HG02840 (cell line): ENCODE data around the gene TIMM23.
A peak's percentile ranks its signal among the peaks of the same experiment; 100 is the strongest.
"Not testable (repeated sequence)": the region's sequence is repeated elsewhere in the genome, so short reads cannot be mapped to it uniquely, and the experiment has no call there.

Source experiments
- ATAC-seq: cut with Tn5 transposase; IDR thresholded peaks from one replicate; pipeline ENCODE4 v1.9.1; 2021; ENCODE audit warnings: mild to moderate bottlenecking, moderate library complexity, moderate number of reproducible peaks; ENCODE audit not compliant: unreplicated experiment, low FRiP score

Gene TIMM23

DNA sequence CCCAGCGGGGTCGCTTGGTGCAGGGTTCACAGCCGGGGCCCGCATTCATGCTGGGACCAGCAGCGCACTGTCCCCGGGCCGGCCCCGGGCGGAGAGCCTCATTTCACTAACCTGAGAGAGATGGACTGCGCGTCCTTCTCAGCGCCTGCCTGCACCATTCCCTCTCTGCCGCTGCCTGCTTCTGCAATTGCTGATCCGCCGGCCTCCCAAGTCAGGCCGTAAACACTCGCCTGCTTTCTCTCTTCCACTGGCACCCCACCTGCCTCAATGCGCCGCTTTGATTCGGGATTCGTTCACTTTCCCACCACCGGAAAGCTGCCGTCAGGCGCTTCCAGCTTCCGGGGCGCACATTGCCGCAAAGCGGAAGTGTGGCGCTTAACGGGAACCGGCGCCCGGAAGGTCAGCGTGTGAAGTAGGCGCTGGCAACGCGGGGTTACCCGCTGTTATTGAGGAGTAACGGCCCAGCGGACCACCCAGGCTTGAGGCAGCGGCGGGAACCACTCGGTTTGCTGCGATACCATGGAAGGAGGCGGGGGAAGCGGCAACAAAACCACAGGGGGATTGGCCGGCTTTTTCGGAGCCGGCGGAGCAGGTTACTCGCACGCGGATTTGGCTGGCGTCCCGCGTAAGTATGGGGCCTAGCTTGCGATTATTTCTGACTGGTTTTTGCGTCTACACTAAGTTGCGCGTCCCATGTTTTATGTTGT is at the start of gene TIMM23:
Gene TIMM23, plus strand, starts transcription at position 384 of the 707 bp plus-strand sequence. Its CDS starts 136 bp downstream, at position 520.
- ATAC-seq, result peak; percentile 71

DNA sequence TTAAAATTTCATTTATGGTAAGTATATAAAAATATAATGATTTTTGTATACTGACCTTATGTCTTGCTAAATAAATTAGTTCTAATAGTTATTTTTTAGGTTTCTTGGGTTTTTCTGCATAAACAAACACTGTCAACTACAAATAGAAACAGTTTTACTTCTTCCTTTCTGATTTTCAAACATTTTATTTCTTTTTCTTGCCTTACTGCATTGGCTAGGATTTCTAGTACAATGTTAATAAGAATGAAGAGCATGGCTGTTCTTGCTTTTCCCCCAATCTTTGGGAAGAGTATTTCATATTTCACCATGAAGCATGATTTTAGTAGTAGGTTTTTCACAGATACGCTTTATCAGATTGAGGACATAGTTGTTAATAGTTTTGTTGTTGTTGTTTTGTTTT is 45.5 kb upstream of the TIMM23 start:
- not testable (repeated sequence) for ATAC-seq

- not testable (repeated sequence) for ATAC-seq
These were observed 41.0 kb upstream of the TIMM23 start for GRCh38 chr10:45931305-45931704.

DNA sequence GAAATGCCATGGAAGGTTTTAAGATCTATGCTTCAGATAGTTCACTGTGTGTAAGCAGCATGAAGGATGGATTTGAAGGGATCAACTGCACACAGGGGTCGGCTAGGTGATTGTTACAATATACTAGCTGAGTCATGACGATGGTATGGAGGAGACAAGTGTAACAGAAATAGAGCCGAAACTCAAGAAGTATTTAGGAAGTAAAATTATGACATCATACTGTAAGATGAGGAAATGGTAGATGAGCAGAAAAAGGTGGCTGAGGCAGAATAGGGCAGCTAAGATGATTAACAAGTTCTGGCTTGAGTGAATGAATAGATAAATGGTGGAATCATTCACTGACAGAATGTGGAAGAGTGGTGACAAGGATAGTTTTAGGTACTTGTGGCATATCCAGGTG is 37.5 kb upstream of the TIMM23 start:
- not testable (repeated sequence) for ATAC-seq

- ATAC-seq, result not testable (repeated sequence)
These were observed 33.1 kb upstream of the TIMM23 start for GRCh38 chr10:45939176-45939697.

- ATAC-seq, result not testable (repeated sequence)
These were observed 31.1 kb upstream of the TIMM23 start for GRCh38 chr10:45941196-45941595.

DNA sequence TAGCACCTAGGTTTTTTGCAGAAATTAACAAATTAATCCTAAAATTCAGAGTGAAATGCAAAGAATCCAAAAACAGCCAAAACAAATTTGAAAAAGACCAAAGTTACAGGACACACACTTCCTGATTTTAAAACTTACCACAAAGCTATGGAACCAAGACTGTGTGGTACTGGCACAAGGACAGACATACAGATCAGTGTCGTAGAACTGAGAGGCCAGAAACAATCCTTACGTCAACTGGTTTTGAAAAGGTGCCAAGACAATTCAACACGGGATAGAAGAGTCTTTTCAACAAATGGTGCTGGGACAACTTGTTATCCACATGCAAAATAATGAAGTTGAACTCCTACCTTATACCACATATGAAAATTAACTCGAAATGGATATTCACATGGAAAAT is 26.8 kb upstream of the TIMM23 start:
- ATAC-seq, result not testable (repeated sequence)

DNA sequence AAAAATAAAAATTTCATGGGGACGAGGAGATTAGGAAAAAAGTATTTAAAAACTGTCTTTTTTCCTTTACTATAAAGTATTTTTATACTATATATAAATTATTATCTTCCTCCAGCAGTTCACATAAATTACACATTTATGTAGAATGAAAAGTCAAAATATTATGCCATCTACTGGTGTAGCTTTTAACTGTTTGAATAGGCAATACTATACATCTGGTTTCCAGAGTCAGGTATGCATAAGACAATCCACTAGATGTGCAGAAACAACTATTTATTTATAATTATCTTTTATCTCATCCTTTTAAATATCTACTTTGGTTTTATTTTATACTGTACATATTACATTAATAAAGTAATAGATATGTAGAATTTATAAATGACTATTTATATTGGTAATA is 24.9 kb upstream of the TIMM23 start:
- not testable (repeated sequence) for ATAC-seq

GRCh38 chr10:45948801-45949200 is 23.5 kb upstream of the TIMM23 start:
- not testable (repeated sequence) for ATAC-seq

GRCh38 chr10:45954367-45954766 is 17.9 kb upstream of the TIMM23 start:
- not testable (repeated sequence) for ATAC-seq

DNA sequence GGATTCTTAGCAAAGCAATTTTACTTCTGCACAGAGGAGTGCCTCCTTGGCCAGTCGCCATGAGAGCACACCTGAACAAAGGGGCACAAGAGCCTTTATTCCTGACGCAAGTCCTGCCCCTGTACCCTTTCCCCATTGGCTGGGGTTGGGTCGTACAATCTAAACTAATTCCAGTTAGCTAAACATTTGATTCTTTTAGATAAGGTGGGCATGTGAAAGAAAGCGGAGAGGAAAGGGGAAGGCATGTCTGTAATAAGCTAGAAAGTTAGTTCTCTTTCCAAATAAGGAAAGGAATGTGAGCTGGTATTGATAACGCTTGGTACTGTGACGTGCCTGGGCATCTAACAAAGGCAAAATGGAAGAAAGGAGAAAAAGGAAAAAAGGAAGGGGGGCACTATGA is 15.7 kb upstream of the TIMM23 start:
- ATAC-seq, result not testable (repeated sequence)

DNA sequence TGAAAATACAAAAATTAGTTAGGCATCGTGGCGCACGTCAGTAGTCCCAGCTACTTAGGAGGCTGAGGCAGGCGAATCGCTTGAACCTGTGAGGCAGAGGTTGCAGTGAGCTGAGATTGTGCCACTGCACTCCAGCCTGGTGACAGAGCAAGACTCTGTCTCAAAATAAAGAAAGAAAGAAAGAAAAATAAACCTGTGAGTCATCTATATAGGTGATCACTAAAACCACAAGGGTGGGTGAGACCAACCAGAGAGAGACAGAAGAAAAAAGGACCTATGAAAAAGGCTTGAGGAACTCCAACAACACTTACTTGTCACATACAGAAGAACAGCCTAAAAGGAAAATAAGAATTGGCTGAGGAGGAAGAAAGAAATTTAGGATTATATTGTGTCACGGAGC is 14.4 kb upstream of the TIMM23 start:
- not testable (repeated sequence) for ATAC-seq

DNA sequence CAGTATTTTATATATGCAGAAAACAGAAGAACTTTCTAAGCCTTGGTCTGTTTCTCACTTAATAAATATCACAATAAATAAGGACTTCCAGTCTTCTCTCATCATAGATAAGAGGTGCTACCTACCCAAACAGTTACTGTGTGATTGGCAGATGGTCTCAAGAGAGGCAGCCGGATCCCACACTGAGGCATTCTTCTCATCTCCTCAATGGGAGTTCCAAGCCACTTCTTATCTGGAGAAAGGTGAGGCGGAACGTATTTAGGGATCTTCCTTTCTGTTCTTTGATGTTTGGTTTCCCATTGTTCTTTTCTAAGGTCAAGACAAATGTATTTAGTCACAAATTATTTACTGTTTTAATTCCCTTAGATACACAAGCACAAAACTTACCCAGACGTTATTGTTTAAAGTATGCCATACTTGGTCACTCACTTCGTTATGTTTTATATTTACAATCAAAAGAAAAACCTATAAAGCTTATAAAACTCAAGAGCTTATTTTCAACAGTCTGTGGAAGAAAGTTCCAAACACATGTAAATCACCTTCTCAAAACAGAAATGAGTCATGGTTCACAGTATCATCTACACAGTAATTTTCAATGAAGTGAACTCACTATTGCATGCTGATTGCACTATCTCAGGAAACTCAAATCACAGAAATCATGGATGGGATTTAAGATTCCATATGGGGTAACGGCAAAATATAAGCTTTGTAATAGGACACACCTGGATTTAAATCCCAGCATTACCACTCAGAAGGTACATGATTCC is 9.4 kb upstream of the TIMM23 start:
- not testable (repeated sequence) for ATAC-seq

DNA sequence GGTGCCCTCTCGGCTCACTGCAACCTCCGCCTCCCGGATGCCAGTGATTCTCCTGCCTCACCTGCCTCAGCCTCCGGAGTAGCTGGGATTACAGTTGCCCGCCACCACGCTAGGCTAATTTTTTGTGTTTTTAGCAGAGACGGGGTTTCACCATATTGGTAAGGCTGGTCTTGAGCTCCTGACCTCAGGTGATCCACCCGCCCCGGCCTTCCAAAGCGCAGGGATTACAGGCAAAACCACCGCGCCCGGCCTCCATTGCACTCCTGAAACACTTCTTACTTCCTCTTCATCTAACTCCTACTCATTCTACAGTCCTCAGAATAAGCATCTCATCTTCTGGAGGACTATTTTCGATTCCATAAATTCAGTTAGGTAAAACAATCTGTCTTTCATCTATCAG is 1.3 kb upstream of the TIMM23 start:
- not testable (repeated sequence) for ATAC-seq

GRCh38 chr10:45971742-45972105 is 565 bp upstream of the TIMM23 start:
- ATAC-seq, result peak; percentile 13

DNA sequence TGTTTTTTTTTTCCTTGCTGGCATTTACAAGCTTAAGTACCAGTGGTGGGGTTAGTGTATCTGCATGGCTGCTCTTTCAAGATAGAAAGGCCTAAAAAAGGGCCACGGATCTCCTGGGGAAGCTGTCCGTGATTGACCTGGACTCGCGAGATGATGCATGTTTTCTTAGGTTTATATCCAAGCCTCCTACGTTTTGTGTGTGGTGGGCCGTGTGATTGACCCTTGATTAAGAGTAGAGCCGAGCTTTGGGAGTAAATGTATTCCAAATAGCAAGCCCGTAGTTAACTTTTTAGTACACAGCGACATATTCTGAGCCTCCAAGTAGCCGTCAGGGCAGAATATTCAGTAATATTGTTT is 502 bp downstream of the TIMM23 start:
- not testable (repeated sequence) for ATAC-seq

DNA sequence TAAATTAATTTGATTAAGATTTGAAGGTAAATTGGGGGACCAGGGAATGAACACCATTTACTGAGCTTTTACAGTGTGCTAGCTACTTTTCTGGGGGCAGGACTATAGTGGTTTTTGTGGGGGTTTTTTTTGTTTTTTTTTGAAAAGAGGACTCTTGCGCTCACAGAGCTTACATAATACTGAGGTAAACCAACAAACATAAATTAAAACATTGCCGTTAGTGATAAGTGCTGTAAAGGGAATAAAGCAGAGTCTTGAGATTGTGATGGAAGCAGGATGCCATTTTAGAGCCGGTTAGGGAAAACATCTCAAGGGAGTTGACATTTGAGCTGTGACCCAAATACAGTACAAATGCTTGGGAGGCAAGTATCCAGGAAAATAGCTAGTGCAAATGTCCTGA is 1.8 kb downstream of the TIMM23 start:
- not testable (repeated sequence) for ATAC-seq

DNA sequence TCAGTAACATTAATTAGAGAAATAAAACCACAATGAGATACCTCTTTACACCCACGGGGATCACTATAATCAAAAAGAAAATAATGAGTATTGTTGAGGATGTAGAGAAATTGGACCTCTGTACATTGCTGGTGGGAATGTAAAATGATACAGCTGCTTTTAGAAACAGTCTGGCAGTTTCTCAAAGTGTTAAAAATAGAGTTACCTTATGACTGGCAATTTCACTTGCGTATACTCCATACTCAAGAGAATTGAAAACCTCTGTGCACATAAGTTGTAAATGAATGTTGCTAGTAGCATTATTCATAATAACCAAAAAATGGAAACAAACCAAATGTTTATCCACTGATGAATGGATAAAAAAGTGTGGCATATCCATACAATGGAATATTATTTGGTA is 6.3 kb downstream of the TIMM23 start:
- peak; percentile 76 for ATAC-seq

GRCh38 chr10:45981367-45981766 is 9.1 kb downstream of the TIMM23 start:
- ATAC-seq, result not testable (repeated sequence)

DNA sequence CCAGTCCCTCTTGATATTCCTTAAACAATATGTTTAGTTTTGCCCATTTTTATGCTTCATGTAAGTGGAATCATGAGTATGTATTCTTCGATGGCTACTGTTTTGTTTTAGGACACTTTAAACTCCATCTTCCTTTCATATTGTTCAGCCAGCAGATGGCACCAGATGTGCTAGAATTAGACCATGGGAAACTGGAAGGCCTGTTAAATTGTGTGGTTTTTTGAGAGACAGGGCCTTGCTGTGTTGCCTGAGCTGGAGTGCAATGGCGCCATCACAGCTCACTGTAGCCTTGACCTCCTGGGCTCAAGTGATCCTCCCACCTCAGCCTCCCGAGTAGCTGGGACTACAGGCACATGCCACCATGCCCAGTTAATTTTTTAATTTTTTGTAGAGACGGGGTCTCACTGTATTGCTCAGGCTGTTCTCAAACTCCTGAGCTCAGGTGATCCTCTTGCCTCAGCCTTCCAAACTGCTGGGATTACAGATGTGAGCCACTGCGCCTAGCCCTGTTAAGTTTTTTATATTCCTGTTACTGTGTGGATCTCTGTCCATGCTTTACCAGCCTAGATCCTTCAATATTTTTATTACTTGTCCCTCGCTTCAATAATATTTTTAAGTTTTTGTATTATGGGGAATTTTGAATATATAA is 11.4 kb downstream of the TIMM23 start:
- not testable (repeated sequence) for ATAC-seq

GRCh38 chr10:45984473-45984872 is 12.2 kb downstream of the TIMM23 start:
- ATAC-seq, result not testable (repeated sequence)
